HepG2 (cell line): ENCODE results near the gene VARS2.

Experiments used
- FOXA1 ChIP-seq, 2 experiments: fragments of 450-650 bp in 1 of 2; sonication (generic) in 1 of 2; formaldehyde crosslinking in 1 of 2; IDR thresholded peaks; 2 replicates each; pipeline versions ENCODE4 v1.4.0 to v1.6.1; 2016 to 2020; ENCODE audit warnings: missing genetic modification reagents in 1 of 2
- HNF1B ChIP-seq: sonication (generic); formaldehyde crosslinking; IDR thresholded peaks from 2 replicates; pipeline ENCODE4 v1.5.1; 2020; ENCODE audit warnings: mild to moderate bottlenecking, moderate library complexity, missing genetic modification reagents
- MAFF ChIP-seq: IDR thresholded peaks from 2 replicates; pipeline ENCODE4 v1.6.1; 2011; ENCODE audit warnings: low read depth, low read length, improper control_type of control experiment
- MED1 ChIP-seq: sonication (generic); formaldehyde crosslinking; IDR thresholded peaks from 2 replicates; pipeline ENCODE4 v1.4.0; 2020; ENCODE audit warnings: missing genetic modification reagents
- MED8 ChIP-seq: sonication (generic); formaldehyde crosslinking; IDR thresholded peaks from 2 replicates; pipeline ENCODE4 v1.8.1; 2023; ENCODE audit warnings: mild to moderate bottlenecking, missing genetic modification reagents; ENCODE audit not compliant: insufficient replicate concordance
- NR2F1 ChIP-seq, 2 experiments: fragments of 450-650 bp in 1 of 2; formaldehyde crosslinking in 1 of 2; IDR thresholded peaks; 2 replicates each; pipeline versions ENCODE4 v1.5.0 to v1.6.1; 2016 to 2020; ENCODE audit warnings: mild to moderate bottlenecking in 1 of 2, missing compliant biosample characterization in 1 of 2, missing genetic modification reagents in 1 of 2, moderate library complexity in 1 of 2
- SIN3B ChIP-seq: fragments of 150-350 bp; IDR thresholded peaks from 2 replicates; pipeline ENCODE4 v1.6.1; 2014; ENCODE audit warnings: low read length
- SKIL ChIP-seq: sonication (generic); formaldehyde crosslinking; IDR thresholded peaks from 2 replicates; pipeline ENCODE4 v1.8.0; 2022; ENCODE audit warnings: missing genetic modification reagents, mild to moderate bottlenecking, moderate library complexity, borderline replicate concordance
- SP1 ChIP-seq, 2 experiments: fragments of 450-650 bp in 1 of 2; sonication (generic) in 1 of 2; formaldehyde crosslinking in 1 of 2; IDR thresholded peaks; 2 replicates each; pipeline versions ENCODE4 v1.4.0 to v1.6.1; 2016 to 2020; ENCODE audit warnings: missing genetic modification reagents in 1 of 2
- TGIF2 ChIP-seq: IDR thresholded peaks from 2 replicates; pipeline ENCODE4 v1.6.1; 2016; ENCODE audit warnings: control low read depth, missing compliant biosample characterization
- ZNF557 ChIP-seq: sonication (generic); formaldehyde crosslinking; IDR thresholded peaks from 2 replicates; pipeline ENCODE4 v1.4.0; 2020; ENCODE audit warnings: missing genetic modification reagents
- ZNF597 ChIP-seq: sonication (generic); formaldehyde crosslinking; IDR thresholded peaks from 2 replicates; pipeline ENCODE4 v1.5.0; 2020; ENCODE audit warnings: missing genetic modification reagents

DNA sequence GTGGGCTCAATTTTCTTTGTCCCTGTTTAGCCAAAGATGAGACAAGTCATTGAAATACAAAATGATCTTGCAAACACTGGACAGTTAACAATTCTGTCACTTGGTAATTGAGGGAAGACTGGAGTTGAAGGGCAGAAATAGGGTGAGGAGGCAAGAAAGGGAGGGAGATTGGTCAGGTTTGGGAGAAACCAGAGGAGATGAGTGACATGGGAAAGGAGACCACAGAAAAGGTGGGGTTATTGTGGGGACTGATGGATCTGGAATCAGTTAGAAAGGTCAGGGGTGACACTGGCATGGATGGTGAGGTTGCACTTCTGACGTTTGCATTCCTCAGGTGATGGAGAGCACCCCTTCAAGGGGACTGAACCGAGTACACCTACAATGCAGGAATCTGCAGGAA is 5.3 kb upstream of the VARS2 start:
- TF ChIP-seq ZNF557 (CRISPR knock-in tag) (no peak), MAFF (no peak), SIN3B (no peak), MED1 (CRISPR knock-in tag) (no peak), NR2F1 (CRISPR knock-in tag; IDR thresholded peaks at IDR 0.05) (no peak), TGIF2 (CRISPR knock-in tag) (no peak), ZNF597 (CRISPR knock-in tag) (no peak), SP1 (IDR thresholded peaks at IDR 0.05) (no peak), SP1 (CRISPR knock-in tag; IDR thresholded peaks at IDR 0.05) (no peak), MED8 (CRISPR knock-in tag) (no peak), SKIL (CRISPR knock-in tag) (no peak), HNF1B (CRISPR knock-in tag) (no peak), FOXA1 (IDR thresholded peaks at IDR 0.05) (no peak), FOXA1 (CRISPR knock-in tag; IDR thresholded peaks at IDR 0.05) (no peak)
